Frontal cortex (tissue), 4 donors: ENCODE results near the gene ACOT11. TPM values are rescaled to one million over a fixed set of nuclear protein-coding genes. Genes with fewer than 3 reads are reported as not detected.
"Not testable (repeated sequence)": the region's sequence is repeated elsewhere in the genome, so short reads cannot be mapped to it uniquely, and the experiment has no call there.

Experiments
- DNase-seq, 2 donors: peaks; one replicate each; pipeline ENCODE4 v3.0.0; 2012; ENCODE audit warnings: low spot score in 2 of 2
- FAIRE-seq: peaks from 2 replicates; lab custom pipeline; 2012; peaks lifted over from hg19 to GRCh38; lab: Jason Lieb, UNC
- total RNA-seq: library from RNA; depleted of rRNA; stranded (reverse); fragments of >200 nt; gene quantifications from one replicate; pipeline ENCODE4 v1.2.3, GENCODE V29; 2014
- donor health status: control.
- donor health status: control.
- donor health status: control.

The ACOT11 gene
- total RNA-seq: 1.2 TPM

DNA sequence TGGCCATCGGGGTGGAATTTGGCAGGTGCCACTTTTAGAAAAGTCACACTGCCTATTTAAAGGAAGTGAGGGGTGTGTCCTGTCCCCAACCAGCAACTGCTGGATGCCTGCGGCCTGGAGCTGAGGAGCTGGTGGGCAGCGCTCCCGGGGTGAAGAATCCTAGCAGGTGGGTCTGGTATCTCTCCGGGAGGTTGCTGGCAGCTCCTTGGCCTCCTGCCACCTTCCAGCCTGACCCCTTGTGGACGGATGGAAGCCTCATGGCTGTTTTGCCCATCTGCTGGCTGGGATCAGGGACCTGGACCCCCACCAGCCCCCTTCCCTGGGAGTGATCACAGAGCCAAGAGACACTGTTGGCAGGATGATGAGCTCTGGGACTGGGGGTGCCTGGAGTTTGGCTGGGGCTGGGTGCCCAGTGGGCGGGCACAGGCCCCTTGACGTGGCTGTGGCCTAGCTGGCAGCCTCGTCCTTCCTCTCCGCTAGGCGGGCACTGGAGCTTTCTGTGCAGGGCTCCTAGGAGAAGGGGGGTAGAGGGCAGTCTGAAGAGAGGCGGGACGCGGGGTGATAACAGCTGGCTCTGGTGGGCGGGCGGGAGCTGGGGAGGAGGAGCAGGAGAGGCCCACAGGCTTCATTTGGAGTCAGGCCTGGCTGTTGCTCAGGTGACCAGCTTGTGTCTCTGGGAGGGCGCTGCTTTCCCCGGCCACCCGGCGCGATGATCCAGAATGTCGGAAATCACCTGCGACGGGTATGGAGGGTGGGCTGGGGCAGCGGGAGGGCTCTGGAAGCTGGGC is at the start of gene ACOT11:
Gene ACOT11, plus strand, starts transcription at position 628 of the 788 bp plus-strand sequence. Its CDS starts 82 bp downstream, at position 710.
- DNase-seq: peak; percentile 72 to 86
- no peak for FAIRE-seq

- DNase-seq (no peak), FAIRE-seq (no peak)
Measured at GRCh38 chr1:54498383-54499096, 49.5 kb upstream of the ACOT11 start.

DNA sequence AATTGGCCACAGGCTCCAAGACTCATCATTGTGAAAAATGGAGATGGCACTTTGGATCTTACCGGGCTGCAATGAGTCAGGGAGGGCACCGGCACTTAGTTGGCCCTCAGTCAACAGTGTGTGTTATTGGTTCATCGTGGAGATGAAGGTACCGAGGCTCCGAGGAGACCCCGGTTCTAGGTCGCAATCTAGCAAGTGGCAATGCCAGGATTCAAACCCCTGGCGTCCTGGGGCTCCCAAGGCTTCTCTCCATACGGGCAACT is 49.0 kb upstream of the ACOT11 start:
- DNase-seq (no peak), FAIRE-seq (no peak)

DNA sequence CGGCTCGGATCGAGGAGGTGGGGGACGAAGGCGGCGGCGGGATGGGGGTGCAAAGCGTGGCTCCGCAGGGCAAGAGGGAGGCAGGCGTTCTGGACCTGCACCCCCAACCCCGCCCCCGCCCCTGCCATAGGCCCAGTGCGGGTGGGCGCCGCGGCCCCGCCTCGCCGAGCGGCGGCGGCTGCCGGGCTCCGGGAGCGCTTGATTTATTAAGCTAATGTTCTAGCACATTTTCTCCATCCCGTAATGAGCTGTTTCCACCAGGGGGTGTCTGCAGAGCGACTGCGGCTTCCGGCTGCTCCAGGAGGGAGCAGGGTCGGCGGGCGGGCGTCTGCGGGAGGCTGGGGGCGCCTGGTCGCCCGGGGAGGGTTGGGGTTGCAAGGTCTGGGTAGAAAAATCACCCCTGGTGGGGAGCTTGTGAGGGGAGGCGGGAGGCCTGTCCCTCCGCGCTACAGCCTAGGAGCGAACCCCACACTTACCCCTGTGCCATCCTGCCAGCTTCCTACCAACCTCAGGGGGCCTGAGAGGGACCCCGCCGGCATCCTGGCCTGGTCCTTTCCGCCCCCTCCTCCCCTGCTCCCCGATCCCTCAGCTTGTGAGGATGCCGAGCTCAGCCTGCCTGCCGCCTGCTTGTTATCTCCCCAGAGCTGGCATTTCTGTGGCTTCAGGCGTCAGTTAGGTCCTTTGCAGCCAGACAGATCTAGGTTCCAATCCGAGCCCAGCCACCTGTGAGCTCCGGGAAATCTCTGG is 48.5 kb upstream of the ACOT11 start:
- no peak for FAIRE-seq
- peak in 1 of 2 donors; percentile 54 for DNase-seq

DNA sequence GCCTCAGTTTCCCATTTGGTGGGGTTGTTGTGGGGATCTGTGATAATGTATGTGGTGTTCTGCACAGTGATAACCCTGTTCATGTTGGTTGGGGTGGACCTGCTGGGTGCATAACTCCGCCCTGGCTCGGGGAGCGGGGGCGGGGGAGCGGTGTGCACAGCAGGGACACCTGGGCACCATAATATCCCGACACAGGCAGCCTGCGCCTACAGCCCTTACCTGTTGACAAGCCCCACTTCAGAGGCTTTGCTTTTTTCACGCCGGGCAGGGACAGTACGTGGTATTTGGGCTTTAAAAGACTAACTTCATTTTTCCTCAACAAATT is 48.0 kb upstream of the ACOT11 start:
- no peak for FAIRE-seq
- no peak for DNase-seq

DNA sequence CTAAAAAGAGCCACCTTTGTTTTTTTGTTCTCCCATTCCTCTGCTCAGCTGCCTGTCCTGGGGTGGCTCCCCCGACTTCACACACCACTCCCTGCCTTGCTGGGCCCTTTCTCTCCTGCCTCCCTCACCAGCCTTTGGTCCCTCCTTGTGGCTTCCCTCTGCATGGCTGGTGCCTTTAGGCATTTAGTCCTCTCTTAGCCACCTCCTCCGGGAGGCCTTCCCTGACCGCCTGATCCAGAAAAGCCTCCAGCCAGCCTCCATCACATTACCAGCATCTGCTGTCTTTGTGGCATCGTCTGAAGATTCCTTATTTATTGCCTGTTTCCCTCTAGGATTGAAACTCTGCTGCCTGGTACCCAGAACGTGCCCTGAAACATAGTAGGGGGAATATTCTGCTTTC is 46.2 kb upstream of the ACOT11 start:
- DNase-seq (no peak), FAIRE-seq (no peak)

- no peak for FAIRE-seq
Measured at GRCh38 chr1:54502342-54502741, 45.7 kb upstream of the ACOT11 start.

DNA sequence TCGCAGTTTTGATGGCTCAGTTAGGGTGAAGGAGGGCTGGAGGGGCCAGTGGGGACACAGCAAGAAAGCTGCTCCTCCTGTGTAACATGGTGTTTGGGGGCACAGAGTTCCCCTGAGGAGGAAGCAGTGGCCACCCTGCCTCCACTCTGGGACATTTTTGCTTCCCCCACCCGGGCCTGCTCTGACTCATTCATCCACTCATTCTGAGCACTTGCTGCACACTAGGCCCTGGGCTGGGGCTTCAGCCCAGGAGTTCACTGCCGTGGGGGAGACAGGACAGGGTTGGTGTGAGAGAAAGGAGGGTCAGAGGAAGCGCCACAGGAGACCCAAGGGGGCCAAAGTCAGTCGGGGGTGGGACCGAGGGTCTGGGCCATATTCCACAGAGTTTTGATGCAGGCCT is 41.4 kb upstream of the ACOT11 start:
- FAIRE-seq (no peak), DNase-seq (no peak)

More at GRCh38 chr1:54502342-54502741, 45.7 kb upstream of the ACOT11 start:
- no peak for DNase-seq

- FAIRE-seq (no peak), DNase-seq (no peak)
Measured at GRCh38 chr1:54507033-54507870, 40.8 kb upstream of the ACOT11 start.

GRCh38 chr1:54510715-54511270 is 37.2 kb upstream of the ACOT11 start:
- no peak for FAIRE-seq
- DNase-seq: no peak

DNA sequence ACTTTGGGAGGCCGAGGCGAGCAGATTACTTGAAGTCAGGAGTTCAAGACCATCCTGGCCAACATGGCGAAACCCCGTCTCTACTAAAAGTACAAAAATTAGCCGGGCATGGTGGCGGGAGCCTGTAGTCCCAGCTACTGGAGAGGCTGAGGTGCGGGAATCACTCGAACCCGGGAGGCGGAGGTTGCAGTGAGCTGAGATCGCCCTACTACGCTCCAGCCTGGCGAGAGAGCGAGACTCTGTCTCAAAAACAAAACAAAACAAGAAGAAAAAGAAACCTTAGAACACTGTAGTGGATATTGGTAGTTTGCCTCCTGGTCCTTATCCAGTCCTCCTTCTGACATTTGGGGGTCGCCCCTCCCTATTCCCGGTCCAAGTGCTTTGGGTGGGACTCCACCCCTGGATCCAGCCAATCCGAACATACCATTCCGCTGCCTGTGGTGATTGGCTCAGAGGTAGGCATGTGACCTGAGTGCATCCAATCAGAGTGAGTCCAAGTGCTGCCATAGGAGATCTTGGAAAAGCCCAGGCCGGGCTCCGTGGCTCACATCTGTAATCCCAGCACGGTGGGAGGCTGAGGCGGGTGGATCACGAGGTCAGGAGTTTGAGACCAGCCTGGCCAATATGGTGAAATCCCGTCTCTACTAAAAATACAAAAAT is 34.0 kb upstream of the ACOT11 start:
- FAIRE-seq, DNase-seq: not testable (repeated sequence)

DNA sequence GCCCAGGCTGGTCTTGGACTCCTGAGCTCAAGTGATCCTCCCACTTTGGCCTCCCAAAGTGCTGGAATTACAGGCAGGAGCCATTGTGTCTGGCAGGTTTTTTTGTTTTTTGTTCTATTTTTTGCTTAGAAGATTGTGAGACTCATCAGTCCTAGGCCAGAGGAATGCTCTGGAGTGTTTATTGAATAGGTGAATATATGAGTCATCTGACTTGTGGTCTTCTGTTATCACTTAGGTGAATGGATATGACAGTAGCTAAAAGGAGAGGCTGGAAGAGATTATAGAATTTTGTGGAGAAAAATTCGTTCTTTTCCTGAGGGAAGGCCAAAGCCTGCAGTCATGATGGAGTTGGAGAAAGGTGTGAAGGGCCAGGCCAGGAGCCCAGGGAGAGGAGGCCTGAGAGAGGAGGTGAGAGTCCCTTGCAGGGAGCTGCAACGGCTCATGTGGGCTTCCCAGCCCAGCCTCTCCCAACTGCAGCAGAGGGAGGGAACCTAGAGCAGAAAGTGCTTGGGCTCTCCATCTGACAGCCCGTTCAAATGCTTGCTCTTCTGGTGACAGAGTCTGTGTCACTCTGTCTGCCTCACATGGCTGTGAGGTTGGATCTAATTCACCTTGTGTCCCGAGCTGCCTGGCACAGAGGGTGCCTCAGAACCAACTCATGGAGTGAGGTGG is 31.6 kb upstream of the ACOT11 start:
- DNase-seq (no peak), FAIRE-seq (no peak)

- DNase-seq: no peak
- FAIRE-seq: no peak
Measured at GRCh38 chr1:54517496-54517895, 30.5 kb upstream of the ACOT11 start.

DNA sequence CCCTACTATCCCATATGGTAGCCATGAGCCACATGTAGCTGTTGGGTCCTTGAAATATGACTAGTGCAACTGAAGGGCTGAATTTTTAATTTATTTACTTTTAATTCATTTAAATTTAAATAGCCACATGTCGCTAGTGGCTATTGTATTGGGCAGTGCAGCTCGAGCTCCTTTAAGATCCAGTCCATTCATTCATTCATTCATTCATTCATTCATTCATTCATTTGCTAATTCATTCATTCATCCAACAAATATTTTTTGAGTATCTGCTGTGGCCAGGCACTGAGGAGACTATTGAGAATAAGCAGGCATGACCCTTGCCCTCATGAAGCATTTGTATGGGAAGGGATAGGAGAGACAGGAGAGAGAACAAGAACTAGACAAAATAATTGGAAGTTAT is 29.5 kb upstream of the ACOT11 start:
- DNase-seq (no peak), FAIRE-seq (no peak)

DNA sequence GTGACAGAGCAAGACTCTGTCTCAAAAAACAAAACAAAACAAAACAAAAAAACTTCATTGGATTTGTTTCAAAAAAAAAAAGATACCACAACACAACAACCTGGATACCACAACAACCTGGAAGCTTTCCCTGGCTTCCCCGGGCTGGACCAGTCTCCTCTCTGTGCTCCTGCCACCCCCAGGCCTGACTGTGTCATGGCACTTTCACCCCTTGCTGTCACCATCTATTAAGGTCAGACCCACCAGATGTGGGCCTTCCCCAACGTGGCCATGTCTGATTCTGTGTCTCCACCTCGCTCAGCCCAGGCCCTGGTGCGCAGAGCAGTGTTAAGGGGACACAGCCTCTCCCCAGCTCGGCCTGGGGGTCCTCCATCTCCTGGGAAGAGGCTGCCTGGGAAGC is 28.3 kb upstream of the ACOT11 start:
- FAIRE-seq: no peak

DNA sequence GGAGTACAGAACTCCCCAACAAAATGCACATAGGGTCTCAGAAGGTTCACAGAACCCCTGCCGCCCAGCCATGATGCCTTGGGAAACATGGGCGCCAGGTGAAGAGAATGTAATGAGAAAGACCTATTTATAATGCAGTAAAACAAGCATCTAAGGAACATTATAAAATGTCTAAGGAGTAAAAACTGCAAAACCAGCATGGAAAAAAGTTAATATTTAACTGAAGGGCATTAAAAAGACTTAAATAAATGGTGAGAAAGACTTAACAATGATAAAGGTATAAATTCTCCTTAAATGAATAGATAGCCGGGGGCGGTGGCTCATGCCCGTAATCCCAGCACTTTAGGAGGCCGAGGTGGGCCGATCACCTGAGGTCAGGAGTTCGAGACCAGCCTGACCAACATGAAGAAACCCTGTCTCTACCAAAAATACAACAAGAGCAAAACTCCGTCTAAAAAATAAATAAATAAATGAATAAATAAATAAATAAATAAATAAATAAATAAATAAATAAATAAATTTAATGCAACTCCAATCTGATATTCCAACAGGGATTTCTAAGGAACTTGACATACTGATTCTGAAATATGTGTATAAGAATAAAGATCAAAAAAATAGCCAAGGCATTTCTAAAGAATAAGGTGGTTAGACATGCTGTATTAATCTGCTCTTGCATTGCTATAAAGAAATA is 27.3 kb upstream of the ACOT11 start:
- DNase-seq: no peak
- FAIRE-seq: no peak

More for the DNA sequence above, 28.3 kb upstream of the ACOT11 start:
- DNase-seq: no peak

GRCh38 chr1:54526565-54526964 is 21.5 kb upstream of the ACOT11 start:
- not testable (repeated sequence) for DNase-seq, FAIRE-seq

DNA sequence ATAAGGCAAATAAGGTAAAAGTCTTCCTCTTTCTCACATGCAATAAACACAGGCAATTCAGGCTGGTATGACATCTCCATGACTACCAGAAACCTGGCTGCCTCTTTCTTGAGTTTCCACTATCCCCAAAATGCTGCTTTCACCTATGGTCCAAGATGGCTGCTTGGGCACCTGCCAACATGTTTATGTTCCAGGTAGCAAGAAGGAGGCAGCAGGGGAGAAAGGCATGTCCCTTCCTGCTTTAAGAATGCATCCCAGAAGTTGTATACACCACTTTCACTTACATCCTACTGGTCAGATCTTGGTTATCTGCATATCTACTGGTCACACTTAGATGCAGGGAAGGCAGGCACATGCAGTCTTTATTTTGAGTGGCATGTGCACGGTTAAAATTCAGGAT is 19.4 kb upstream of the ACOT11 start:
- DNase-seq (no peak), FAIRE-seq (no peak)
